Measurements from ENCODE around the gene MPEG1.

MPEG1 gene

DNA sequence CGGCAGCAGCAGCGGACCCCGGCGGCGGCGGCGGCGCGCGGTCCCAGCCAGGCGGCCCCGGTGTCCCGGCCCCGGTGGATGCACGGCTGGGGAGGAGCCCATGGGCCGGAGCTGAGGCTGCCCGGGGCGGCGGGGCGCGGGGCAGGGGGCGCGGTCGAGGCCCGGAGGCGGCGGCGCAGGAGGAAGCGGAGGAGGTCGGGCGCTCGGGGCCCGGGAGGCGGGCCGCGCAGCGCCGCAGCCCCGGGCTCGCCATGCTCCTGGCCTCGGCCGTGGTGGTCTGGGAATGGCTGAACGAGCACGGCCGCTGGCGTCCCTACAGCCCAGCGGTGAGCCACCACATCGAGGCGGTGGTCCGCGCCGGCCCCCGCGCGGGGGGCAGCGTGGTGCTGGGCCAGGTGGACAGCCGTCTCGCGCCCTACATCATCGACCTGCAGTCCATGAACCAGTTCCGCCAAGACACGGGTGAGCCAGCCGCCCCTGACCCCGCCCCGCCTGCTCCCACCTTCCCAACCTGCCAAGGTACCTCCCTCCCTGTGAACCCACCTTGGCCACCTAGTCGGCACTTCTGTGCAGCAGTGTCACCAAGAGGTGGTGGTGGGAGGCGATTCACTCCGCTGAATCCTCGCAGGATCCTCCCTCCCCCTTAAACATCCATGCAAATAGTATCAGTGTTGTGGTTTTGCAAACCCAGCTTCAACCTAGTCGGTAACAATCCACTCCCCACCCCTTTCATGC is 40.2 kb downstream of the MPEG1 start:
- Histone ChIP-seq H3K23ac (ENCODE audit: low read depth, low read length, poor library complexity) (peak overlapping the region; percentile 89), H3K18ac (ENCODE audit: low read length) (peak overlapping the region; percentile 99), H2BK120ac (ENCODE audit: low read depth, low read length) (peak overlapping the region; percentile 43), H2AFZ (ENCODE audit: low read length) (peak overlapping the region; percentile 76), H2BK12ac (ENCODE audit: low read length) (peak overlapping the region; percentile 98), H4K8ac (ENCODE audit: low read depth, low read length) (no peak overlapping the region), H3K79me1 (ENCODE audit: low read depth, low read length) (peaks cover 6% of the 10 kb centered on the region), H3K14ac (ENCODE audit: low read length) (peak overlapping the region; percentile 99), H2BK5ac (ENCODE audit: low read length) (peak overlapping the region; percentile 97), H3K27me3 (ENCODE audit: control insufficient read depth in 3 of 3, insufficient read depth in 3 of 3, low read depth in 1 of 3, low read length in 3 of 3) (no peaks in the 10 kb centered on the region), H3K27ac (replicated peaks; ENCODE audit: low read length) (peak overlapping the region; percentile 89), H3K4me3 (ENCODE audit: low read length in 2 of 2) (peak overlapping the region; percentile 86 to 95), H3K9me3 (replicated peaks in 1 of 2; ENCODE audit: control insufficient read depth in 2 of 2, insufficient read depth in 1 of 2, low read depth in 1 of 2, low read length in 2 of 2) (peaks cover 0 to 12% of the 10 kb centered on the region in 2 donors), H3K9ac (ENCODE audit: low read depth, low read length, poor library complexity) (peak overlapping the region; percentile 97), H4K91ac (ENCODE audit: low read depth, low read length, poor library complexity) (no peak overlapping the region), H3K4ac (ENCODE audit: low read length) (no peak overlapping the region), H3K36me3 (replicated peaks in 1 of 2; ENCODE audit: control insufficient read depth in 2 of 2, insufficient read depth in 2 of 2, low read length in 2 of 2) (peaks cover 9 to 29% of the 10 kb centered on the region in 2 donors), H3K4me1 (ENCODE audit: control insufficient read depth in 2 of 2, insufficient read depth in 1 of 2, low read depth in 1 of 2, low read length in 2 of 2) (peaks cover 17 to 20% of the 10 kb centered on the region in 2 donors), H3K4me2 (ENCODE audit: insufficient read depth, low read length, poor library complexity, severe bottlenecking) (peak overlapping the region; percentile 91), H2BK15ac (ENCODE audit: low read length) (peak overlapping the region; percentile 24), H2AK5ac (ENCODE audit: low read depth, low read length) (peak overlapping the region; percentile 41)
- DNase-seq (ENCODE audit: low spot score) = no peak
- no CpG with 5 or more reads among the region's 70 CpGs for WGBS, 2 donors (ENCODE audit: extremely low coverage in 2 of 2, insufficient read length in 2 of 2, insufficient replicate concordance in 1 of 2)

DNA sequence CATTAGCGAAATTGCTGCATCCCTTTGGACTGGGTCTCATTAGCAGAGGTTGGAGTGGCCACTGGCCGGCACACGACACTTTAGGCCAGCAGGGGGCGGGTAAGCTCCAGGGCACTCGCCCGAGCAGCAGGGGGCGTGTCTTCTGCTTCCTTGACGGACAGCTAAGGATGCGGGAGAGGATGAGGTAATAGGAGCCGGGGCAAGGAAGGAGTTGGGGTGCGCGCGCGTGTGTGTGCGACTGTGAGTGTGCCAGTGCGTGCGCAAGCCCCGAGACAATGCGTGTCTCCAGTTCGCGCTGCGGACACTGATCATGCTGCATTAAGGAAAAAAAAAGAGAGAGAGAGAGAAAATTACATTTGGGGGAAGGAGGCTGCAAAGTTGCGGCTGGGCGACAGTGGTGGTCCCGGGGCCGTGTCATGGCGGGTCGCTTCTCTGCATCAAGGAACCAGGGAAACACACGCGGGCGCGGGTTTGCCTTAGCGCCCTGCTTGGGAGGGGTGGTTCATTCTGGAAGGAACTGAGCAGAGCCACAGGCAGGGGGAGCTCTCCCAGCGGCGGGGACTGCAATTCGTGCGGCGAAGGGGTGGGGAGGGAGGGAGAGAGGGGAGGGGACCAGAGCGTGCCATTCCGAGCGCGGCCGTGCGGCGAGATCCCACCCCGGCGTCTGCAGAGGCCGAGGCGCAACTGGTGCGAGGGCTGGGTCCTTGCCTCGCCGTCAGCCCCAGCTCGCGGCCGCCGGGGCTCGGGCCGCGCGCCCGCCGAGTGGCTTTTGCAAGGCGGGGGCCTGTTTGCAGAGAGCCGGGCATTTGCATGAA is 41.0 kb downstream of the MPEG1 start, which contains the start of gene DTX4:
Gene DTX4 (plus strand): TSS at position 625 of the 815 bp plus-strand sequence. CDS start 464 bp downstream, outside the sequence.
- DNase-seq (ENCODE audit: low spot score) = peak; percentile 93
- peaks cover 5% of the 10 kb centered on the region for H3K79me1 ChIP-seq (ENCODE audit: low read depth, low read length)
- H2BK12ac ChIP-seq (ENCODE audit: low read length) = peak within 1 kb of the TSS; percentile 98
- H3K27ac ChIP-seq (replicated peaks; ENCODE audit: low read length) = peak within 1 kb of the TSS; percentile 89
- H3K18ac ChIP-seq (ENCODE audit: low read length) = peak within 1 kb of the TSS; percentile 99
- H3K4ac ChIP-seq (ENCODE audit: low read length) = no peak within 1 kb of the TSS
- WGBS, 2 donors (ENCODE audit: extremely low coverage in 2 of 2, insufficient read length in 2 of 2, insufficient replicate concordance in 1 of 2) = no CpG with 5 or more reads among the region's 64 CpGs
- peak within 1 kb of the TSS; percentile 98 for H2AK5ac ChIP-seq (ENCODE audit: low read depth, low read length)
- peaks cover 0 to 5% of the 10 kb centered on the region in 2 donors for H3K9me3 ChIP-seq (replicated peaks in 1 of 2; ENCODE audit: control insufficient read depth in 2 of 2, insufficient read depth in 1 of 2, low read depth in 1 of 2, low read length in 2 of 2)
- H3K4me1 ChIP-seq (ENCODE audit: control insufficient read depth in 2 of 2, insufficient read depth in 1 of 2, low read depth in 1 of 2, low read length in 2 of 2) = peaks cover 17 to 20% of the 10 kb centered on the region in 2 donors
- peak within 1 kb of the TSS; percentile 99 for H3K14ac ChIP-seq (ENCODE audit: low read length)
- peak within 1 kb of the TSS; percentile 86 to 95 for H3K4me3 ChIP-seq (ENCODE audit: low read length in 2 of 2)
- H4K8ac ChIP-seq (ENCODE audit: low read depth, low read length) = no peak within 1 kb of the TSS
- H3K9ac ChIP-seq (ENCODE audit: low read depth, low read length, poor library complexity) = peak within 1 kb of the TSS; percentile 97
- H3K4me2 ChIP-seq (ENCODE audit: insufficient read depth, low read length, poor library complexity, severe bottlenecking) = peak within 1 kb of the TSS; percentile 92
- H2AFZ ChIP-seq (ENCODE audit: low read length) = peak within 1 kb of the TSS; percentile 89
- H3K27me3 ChIP-seq (ENCODE audit: control insufficient read depth in 3 of 3, insufficient read depth in 3 of 3, low read depth in 1 of 3, low read length in 3 of 3) = no peaks in the 10 kb centered on the region
- peak within 1 kb of the TSS; percentile 89 for H3K23ac ChIP-seq (ENCODE audit: low read depth, low read length, poor library complexity)
- H3K36me3 ChIP-seq (replicated peaks in 1 of 2; ENCODE audit: control insufficient read depth in 2 of 2, insufficient read depth in 2 of 2, low read length in 2 of 2) = peaks cover 3 to 21% of the 10 kb centered on the region in 2 donors
- peak within 1 kb of the TSS; percentile 97 for H2BK5ac ChIP-seq (ENCODE audit: low read length)
- H2BK120ac ChIP-seq (ENCODE audit: low read depth, low read length) = peak within 1 kb of the TSS; percentile 82
- H2BK15ac ChIP-seq (ENCODE audit: low read length) = peak within 1 kb of the TSS; percentile 91
- H4K91ac ChIP-seq (ENCODE audit: low read depth, low read length, poor library complexity) = no peak within 1 kb of the TSS

- Histone ChIP-seq H3K4me2 (ENCODE audit: insufficient read depth, low read length, poor library complexity, severe bottlenecking) (no peak overlapping the region), H2AK5ac (ENCODE audit: low read depth, low read length) (no peak overlapping the region), H3K79me1 (ENCODE audit: low read depth, low read length) (no peaks in the 10 kb centered on the region), H3K27ac (replicated peaks; ENCODE audit: low read length) (no peak overlapping the region), H3K18ac (ENCODE audit: low read length) (no peak overlapping the region), H3K9ac (ENCODE audit: low read depth, low read length, poor library complexity) (no peak overlapping the region), H3K36me3 (replicated peaks in 1 of 2; ENCODE audit: control insufficient read depth in 2 of 2, insufficient read depth in 2 of 2, low read length in 2 of 2) (no peaks in the 10 kb centered on the region), H2BK12ac (ENCODE audit: low read length) (no peak overlapping the region), H3K23ac (ENCODE audit: low read depth, low read length, poor library complexity) (no peak overlapping the region), H3K4ac (ENCODE audit: low read length) (no peak overlapping the region), H3K27me3 (ENCODE audit: control insufficient read depth in 3 of 3, insufficient read depth in 3 of 3, low read depth in 1 of 3, low read length in 3 of 3) (no peaks in the 10 kb centered on the region), H4K91ac (ENCODE audit: low read depth, low read length, poor library complexity) (no peak overlapping the region), H2BK15ac (ENCODE audit: low read length) (no peak overlapping the region), H3K9me3 (replicated peaks in 1 of 2; ENCODE audit: control insufficient read depth in 2 of 2, insufficient read depth in 1 of 2, low read depth in 1 of 2, low read length in 2 of 2) (no peaks in the 10 kb centered on the region), H3K4me3 (ENCODE audit: low read length in 2 of 2) (no peak overlapping the region), H3K4me1 (ENCODE audit: control insufficient read depth in 2 of 2, insufficient read depth in 1 of 2, low read depth in 1 of 2, low read length in 2 of 2) (no peaks in the 10 kb centered on the region), H2BK5ac (ENCODE audit: low read length) (no peak overlapping the region), H2AFZ (ENCODE audit: low read length) (no peak overlapping the region), H2BK120ac (ENCODE audit: low read depth, low read length) (no peak overlapping the region), H3K14ac (ENCODE audit: low read length) (no peak overlapping the region), H4K8ac (ENCODE audit: low read depth, low read length) (no peak overlapping the region)
- no peak for DNase-seq (ENCODE audit: low spot score)
- no CpG with 5 or more reads among the region's 3 CpGs for WGBS, 2 donors (ENCODE audit: extremely low coverage in 2 of 2, insufficient read length in 2 of 2, insufficient replicate concordance in 1 of 2)
These were observed 48.7 kb downstream of the MPEG1 start for GRCh38 chr11:59164028-59164427.

Measured in neuronal stem cell (in vitro differentiated cells).